ENCODE measurements around the gene INSM1. TPM values are rescaled to one million over a fixed set of nuclear protein-coding genes. Genes with fewer than 3 reads are reported as not detected.
A peak's percentile ranks its signal among the peaks of the same experiment; 100 is the strongest.

INSM1 gene
- total RNA-seq, 4 donors from 2014 or later = 1.4 to 4.6 (median 2.9) TPM; not detected in 1

- H3K4me1 ChIP-seq = no peaks in the 10 kb centered on the region
- no peaks in the 10 kb centered on the region for H3K36me3 ChIP-seq
- TF ChIP-seq CTCF (IDR thresholded peaks at IDR 0.05) (no peak), POLR2A (IDR thresholded peaks at IDR 0.05) (no peak)
- no peak overlapping the region for H3K27ac ChIP-seq
- H3K9me3 ChIP-seq = no peaks in the 10 kb centered on the region
- no peak for DNase-seq
- H3K27me3 ChIP-seq = no peaks in the 10 kb centered on the region
- no peak overlapping the region for H3K4me3 ChIP-seq
Measured at GRCh38 chr20:20327746-20328145, 40.2 kb upstream of the INSM1 start.

- Histone ChIP-seq H3K36me3 (no peaks in the 10 kb centered on the region), H3K27ac (no peak overlapping the region), H3K9me3 (no peaks in the 10 kb centered on the region), H3K4me1 (peaks cover 0 to 3% (median 0%) of the 10 kb centered on the region in 4 donors), H3K27me3 (no peaks in the 10 kb centered on the region), H3K4me3 (no peak overlapping the region)
- no peak for DNase-seq
- TF ChIP-seq CTCF (IDR thresholded peaks at IDR 0.05) (no peak), POLR2A (IDR thresholded peaks at IDR 0.05) (no peak)
Measured at GRCh38 chr20:20329564-20329963, 38.3 kb upstream of the INSM1 start.

- no peak for DNase-seq
- Histone ChIP-seq H3K4me3 (no peak overlapping the region), H3K27me3 (no peaks in the 10 kb centered on the region), H3K9me3 (no peaks in the 10 kb centered on the region), H3K4me1 (peaks cover 0 to 3% (median 0%) of the 10 kb centered on the region in 4 donors), H3K27ac (no peak overlapping the region), H3K36me3 (no peaks in the 10 kb centered on the region)
- TF ChIP-seq POLR2A (IDR thresholded peaks at IDR 0.05) (no peak), CTCF (IDR thresholded peaks at IDR 0.05) (no peak)
Measured at GRCh38 chr20:20331156-20331555, 36.7 kb upstream of the INSM1 start.

- TF ChIP-seq POLR2A (IDR thresholded peaks at IDR 0.05) = no peak
- no peak for TF ChIP-seq CTCF (IDR thresholded peaks at IDR 0.05)
- H3K9me3 ChIP-seq = no peaks in the 10 kb centered on the region
- no peak overlapping the region for H3K4me3 ChIP-seq
Measured at GRCh38 chr20:20331817-20332216, 36.1 kb upstream of the INSM1 start.

GRCh38 chr20:20333866-20334265, 34.0 kb upstream of the INSM1 start:
- H3K9me3 ChIP-seq = no peaks in the 10 kb centered on the region
- H3K4me1 ChIP-seq = peaks cover 0 to 3% (median 0%) of the 10 kb centered on the region in 4 donors
- H3K27me3 ChIP-seq = no peaks in the 10 kb centered on the region
- H3K36me3 ChIP-seq = no peaks in the 10 kb centered on the region
- no peak overlapping the region for H3K27ac ChIP-seq
- H3K4me3 ChIP-seq = no peak overlapping the region
- TF ChIP-seq POLR2A (IDR thresholded peaks at IDR 0.05) (no peak), CTCF (IDR thresholded peaks at IDR 0.05) (no peak)
- peak in 1 of 3 donors; percentile 22 for DNase-seq

More at GRCh38 chr20:20331817-20332216, 36.1 kb upstream of the INSM1 start:
- H3K4me1 ChIP-seq = peaks cover 0 to 3% (median 0%) of the 10 kb centered on the region in 4 donors
- H3K36me3 ChIP-seq = no peaks in the 10 kb centered on the region
- H3K27me3 ChIP-seq = no peaks in the 10 kb centered on the region
- no peak for DNase-seq
- H3K27ac ChIP-seq = no peak overlapping the region

GRCh38 chr20:20334489-20334888, 33.4 kb upstream of the INSM1 start:
- H3K4me1 ChIP-seq = peaks cover 0 to 3% (median 0%) of the 10 kb centered on the region in 4 donors
- H3K27me3 ChIP-seq = no peaks in the 10 kb centered on the region
- TF ChIP-seq CTCF (IDR thresholded peaks at IDR 0.05) = no peak
- no peak for TF ChIP-seq POLR2A (IDR thresholded peaks at IDR 0.05)
- H3K4me3 ChIP-seq = no peak overlapping the region
- H3K27ac ChIP-seq = no peak overlapping the region
- no peaks in the 10 kb centered on the region for H3K9me3 ChIP-seq
- DNase-seq = no peak
- H3K36me3 ChIP-seq = no peaks in the 10 kb centered on the region
